ENCODE data around the gene SRP72. TPM values are rescaled to one million over a fixed set of nuclear protein-coding genes. Genes with fewer than 3 reads are reported as not detected.

The SRP72 gene
- total and polyA plus RNA-seq, 4 donors = 32.1 to 69.7 (median 40.7) TPM

- WGBS = 93% methylated on average over 3 of the region's 3 CpGs
Observed at GRCh38 chr4:56425518-56425917, 41.9 kb upstream of the SRP72 start.

More at GRCh38 chr4:56425518-56425917, 41.9 kb upstream of the SRP72 start:
- no peak for DNase-seq (ENCODE audit: low spot score)
- Histone ChIP-seq H3K4me3 (ENCODE audit: low read depth in 1 of 3, low read length in 3 of 3) (no peak overlapping the region), H3K27me3 (ENCODE audit: control insufficient read depth in 4 of 4, insufficient read depth in 4 of 4, low read length in 3 of 4) (no peaks in the 10 kb centered on the region), H3K4me1 (ENCODE audit: control insufficient read depth in 4 of 4, insufficient read depth in 4 of 4, low read length in 3 of 4) (no peaks in the 10 kb centered on the region), H3K9me3 (ENCODE audit: control insufficient read depth in 4 of 4, low read length in 3 of 4) (no peaks in the 10 kb centered on the region), H3K9ac (ENCODE audit: low read depth in 1 of 2, low read length in 2 of 2) (no peak overlapping the region), H3K36me3 (ENCODE audit: control insufficient read depth in 4 of 4, insufficient read depth in 3 of 4, low read depth in 1 of 4, low read length in 3 of 4) (no peaks in the 10 kb centered on the region), H3K27ac (ENCODE audit: low read depth in 1 of 2, low read length in 2 of 2) (no peak overlapping the region)
- TF ChIP-seq, protein P1, sequence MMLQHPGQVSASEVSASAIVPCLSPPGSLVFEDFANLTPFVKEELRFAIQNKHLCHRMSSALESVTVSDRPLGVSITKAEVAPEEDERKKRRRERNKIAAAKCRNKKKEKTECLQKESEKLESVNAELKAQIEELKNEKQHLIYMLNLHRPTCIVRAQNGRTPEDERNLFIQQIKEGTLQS (IDR thresholded peaks at IDR 0.05) = no peak
- TF ChIP-seq, protein P2, sequence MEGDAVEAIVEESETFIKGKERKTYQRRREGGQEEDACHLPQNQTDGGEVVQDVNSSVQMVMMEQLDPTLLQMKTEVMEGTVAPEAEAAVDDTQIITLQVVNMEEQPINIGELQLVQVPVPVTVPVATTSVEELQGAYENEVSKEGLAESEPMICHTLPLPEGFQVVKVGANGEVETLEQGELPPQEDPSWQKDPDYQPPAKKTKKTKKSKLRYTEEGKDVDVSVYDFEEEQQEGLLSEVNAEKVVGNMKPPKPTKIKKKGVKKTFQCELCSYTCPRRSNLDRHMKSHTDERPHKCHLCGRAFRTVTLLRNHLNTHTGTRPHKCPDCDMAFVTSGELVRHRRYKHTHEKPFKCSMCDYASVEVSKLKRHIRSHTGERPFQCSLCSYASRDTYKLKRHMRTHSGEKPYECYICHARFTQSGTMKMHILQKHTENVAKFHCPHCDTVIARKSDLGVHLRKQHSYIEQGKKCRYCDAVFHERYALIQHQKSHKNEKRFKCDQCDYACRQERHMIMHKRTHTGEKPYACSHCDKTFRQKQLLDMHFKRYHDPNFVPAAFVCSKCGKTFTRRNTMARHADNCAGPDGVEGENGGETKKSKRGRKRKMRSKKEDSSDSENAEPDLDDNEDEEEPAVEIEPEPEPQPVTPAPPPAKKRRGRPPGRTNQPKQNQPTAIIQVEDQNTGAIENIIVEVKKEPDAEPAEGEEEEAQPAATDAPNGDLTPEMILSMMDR (IDR thresholded peaks at IDR 0.05; ENCODE audit: low read depth, low read length, missing input control) = no peak
- no peak for TF ChIP-seq FOXA1 (IDR thresholded peaks at IDR 0.05)
- no peak for TF ChIP-seq YY1 (IDR thresholded peaks at IDR 0.05)
- no peak for TF ChIP-seq EGR1 (IDR thresholded peaks at IDR 0.05; ENCODE audit: low read depth in 2 of 2)
- no peak for TF ChIP-seq HNF4G (IDR thresholded peaks at IDR 0.05)
- TF ChIP-seq GABPA (IDR thresholded peaks at IDR 0.05 in 1 of 2, conservative IDR thresholded peaks at IDR 0.05 in 1 of 2) = no peak
- TF ChIP-seq HNF4A (conservative IDR thresholded peaks at IDR 0.05) = no peak
- no peak for TF ChIP-seq TAF1 (conservative IDR thresholded peaks at IDR 0.05)
- TF ChIP-seq JUND (IDR thresholded peaks at IDR 0.05) = no peak
- TF ChIP-seq NR2F2 (IDR thresholded peaks at IDR 0.05) = no peak
- no peak for TF ChIP-seq FOXA2 (IDR thresholded peaks at IDR 0.05)
- TF ChIP-seq, protein P3, sequence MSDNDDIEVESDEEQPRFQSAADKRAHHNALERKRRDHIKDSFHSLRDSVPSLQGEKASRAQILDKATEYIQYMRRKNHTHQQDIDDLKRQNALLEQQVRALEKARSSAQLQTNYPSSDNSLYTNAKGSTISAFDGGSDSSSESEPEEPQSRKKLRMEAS (IDR thresholded peaks at IDR 0.05) = no peak
- TF ChIP-seq SP1 (IDR thresholded peaks at IDR 0.05) = no peak
- no peak for TF ChIP-seq ZBTB33 (IDR thresholded peaks at IDR 0.05)
- no peak for TF ChIP-seq RXRA (IDR thresholded peaks at IDR 0.05)
- no peak for TF ChIP-seq RAD21 (IDR thresholded peaks at IDR 0.05)
- TF ChIP-seq, protein P4, sequence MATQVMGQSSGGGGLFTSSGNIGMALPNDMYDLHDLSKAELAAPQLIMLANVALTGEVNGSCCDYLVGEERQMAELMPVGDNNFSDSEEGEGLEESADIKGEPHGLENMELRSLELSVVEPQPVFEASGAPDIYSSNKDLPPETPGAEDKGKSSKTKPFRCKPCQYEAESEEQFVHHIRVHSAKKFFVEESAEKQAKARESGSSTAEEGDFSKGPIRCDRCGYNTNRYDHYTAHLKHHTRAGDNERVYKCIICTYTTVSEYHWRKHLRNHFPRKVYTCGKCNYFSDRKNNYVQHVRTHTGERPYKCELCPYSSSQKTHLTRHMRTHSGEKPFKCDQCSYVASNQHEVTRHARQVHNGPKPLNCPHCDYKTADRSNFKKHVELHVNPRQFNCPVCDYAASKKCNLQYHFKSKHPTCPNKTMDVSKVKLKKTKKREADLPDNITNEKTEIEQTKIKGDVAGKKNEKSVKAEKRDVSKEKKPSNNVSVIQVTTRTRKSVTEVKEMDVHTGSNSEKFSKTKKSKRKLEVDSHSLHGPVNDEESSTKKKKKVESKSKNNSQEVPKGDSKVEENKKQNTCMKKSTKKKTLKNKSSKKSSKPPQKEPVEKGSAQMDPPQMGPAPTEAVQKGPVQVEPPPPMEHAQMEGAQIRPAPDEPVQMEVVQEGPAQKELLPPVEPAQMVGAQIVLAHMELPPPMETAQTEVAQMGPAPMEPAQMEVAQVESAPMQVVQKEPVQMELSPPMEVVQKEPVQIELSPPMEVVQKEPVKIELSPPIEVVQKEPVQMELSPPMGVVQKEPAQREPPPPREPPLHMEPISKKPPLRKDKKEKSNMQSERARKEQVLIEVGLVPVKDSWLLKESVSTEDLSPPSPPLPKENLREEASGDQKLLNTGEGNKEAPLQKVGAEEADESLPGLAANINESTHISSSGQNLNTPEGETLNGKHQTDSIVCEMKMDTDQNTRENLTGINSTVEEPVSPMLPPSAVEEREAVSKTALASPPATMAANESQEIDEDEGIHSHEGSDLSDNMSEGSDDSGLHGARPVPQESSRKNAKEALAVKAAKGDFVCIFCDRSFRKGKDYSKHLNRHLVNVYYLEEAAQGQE (IDR thresholded peaks at IDR 0.05) = no peak
